ENCODE data around the gene CORIN. TPM values are rescaled to one million over a fixed set of nuclear protein-coding genes. Genes with fewer than 3 reads are reported as not detected.

CORIN gene
- polyA plus RNA-seq, 12 donors: 1.7 to 5.7 (median 2.4) TPM; not detected in 2

GRCh38 chr4:47642985-47643760 is 194.7 kb downstream of the CORIN start:
- no peak for DNase-seq

DNA sequence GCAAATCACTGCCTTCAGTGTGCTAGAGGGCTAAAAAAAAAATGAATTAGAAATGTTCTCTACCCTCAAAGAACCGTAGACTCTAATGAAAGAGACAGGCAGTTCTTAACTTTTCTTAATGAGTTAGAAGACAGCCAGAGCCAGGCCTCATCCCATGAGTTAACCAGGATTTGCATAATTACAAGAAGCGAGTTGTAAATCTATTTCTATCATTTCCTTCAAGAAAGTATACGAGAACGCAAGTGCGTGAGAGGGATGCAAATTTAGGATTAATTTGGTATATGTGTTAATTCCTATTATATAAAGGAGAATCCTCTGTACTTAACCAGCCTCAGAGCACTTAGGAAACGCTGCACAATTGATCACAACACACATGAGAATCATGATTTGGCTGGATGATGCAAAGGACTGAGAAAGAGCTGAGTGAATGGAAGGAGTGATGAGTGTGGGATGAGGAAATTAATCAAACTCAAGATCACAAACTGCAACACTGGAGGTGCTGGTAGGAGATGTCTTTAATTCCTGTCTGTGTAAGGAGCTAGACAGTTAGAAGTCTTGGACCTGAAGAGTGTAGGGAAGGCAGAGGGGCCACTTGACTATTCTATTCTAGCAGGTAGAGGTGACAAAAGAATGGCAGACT is 195.6 kb downstream of the CORIN start:
- no peak for DNase-seq

DNA sequence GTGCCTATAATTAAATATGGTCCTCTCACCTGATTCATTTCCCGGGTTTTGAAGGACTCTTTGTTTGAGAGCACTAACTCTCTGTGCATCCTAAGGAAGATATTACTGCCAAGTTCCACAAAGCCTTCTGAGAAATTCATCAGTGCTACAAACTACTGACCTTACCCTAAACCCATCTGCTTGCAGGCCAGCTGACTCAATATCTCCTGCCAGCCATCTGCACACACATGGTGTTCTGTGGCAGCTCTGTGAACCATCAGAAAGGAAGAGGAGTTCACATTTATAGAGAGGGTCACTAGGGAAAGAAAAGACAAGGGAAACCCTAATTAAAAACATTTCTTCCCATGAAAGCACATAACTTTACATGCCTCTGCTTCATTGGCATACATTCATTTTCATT is 196.1 kb downstream of the CORIN start:
- no peak for DNase-seq

- no peak for DNase-seq
Observed at GRCh38 chr4:47640911-47641310, 197.0 kb downstream of the CORIN start.

GRCh38 chr4:47639531-47639930 is 198.3 kb downstream of the CORIN start:
- no peak for DNase-seq

DNA sequence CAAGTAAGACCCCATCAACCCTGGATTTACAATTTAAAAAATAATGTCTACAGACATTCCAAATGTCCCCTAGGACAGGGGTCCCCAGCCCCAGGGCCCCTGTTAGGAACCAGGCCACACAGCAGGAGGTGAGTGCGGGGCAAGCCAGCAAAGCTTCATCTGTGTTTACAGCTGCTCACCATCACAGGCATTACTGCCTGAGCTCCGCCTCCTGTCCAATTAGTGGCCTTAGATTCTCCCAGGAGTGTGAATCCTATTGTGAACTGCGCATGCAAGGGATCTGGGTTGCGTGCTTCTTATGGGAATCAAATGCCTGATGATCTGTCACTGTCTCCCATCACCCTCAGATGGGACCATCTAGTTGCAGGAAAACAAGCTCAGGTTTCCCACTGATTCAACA is 206.7 kb downstream of the CORIN start:
- DNase-seq: no peak

DNA sequence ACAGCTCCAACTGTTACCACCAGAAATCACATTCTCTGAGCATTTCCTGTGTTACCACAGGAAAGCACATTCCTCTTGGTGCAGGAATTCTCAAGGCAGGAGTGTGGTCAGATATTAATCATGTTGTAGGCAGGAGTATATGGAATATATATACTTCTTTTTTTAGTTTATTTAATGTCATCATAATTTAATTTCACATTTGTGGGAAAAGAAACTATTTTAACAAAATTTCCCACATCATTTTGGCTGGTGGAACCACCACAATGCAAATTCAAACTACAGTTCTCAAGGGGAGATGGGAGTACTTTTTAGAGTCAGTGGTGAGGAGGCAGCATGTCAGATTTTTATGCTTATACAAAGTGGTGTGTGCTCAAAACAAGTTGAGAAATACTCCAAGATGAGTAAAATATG is 213.8 kb downstream of the CORIN start:
- DNase-seq: no peak

GRCh38 chr4:47621181-47621580 is 216.7 kb downstream of the CORIN start:
- DNase-seq: no peak

DNA sequence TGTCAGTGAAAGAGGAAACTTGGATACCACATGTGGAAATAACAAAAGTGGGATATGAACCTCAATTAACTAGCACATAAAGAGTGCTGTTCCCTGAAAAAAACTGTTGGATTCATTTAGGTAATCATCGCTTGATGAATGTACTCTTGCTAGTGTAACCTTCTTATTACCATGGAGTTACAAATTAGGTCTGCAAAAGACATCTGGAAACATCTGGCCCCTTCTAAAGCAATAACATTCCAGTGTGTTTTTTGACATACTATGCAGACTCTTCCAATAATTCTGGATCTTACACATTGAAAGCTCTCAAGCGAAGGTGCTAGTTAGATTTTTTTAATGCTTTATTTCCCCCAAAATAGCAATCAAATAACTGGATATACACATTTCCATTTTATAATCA is 218.2 kb downstream of the CORIN start:
- DNase-seq: no peak

DNA sequence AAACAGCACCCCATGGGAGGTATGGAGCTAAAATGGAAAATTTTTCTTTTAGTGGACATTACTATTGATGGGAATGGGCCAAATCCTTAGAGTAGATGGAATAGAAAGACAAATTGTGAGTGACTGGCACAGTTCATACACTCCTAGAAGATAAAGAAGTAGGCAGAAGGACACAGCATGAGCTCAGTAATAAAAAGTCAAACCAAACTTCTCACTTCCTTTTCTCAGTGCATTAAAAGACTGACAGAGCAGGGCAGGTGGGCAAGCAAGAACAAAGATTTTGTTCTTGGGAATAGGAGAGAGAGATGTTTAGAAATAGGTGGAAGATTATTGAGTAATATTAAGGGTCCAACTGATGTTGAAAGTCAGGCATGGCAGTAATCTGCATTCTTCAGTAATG is 220.3 kb downstream of the CORIN start:
- no peak for DNase-seq

GRCh38 chr4:47615385-47615784 is 222.5 kb downstream of the CORIN start:
- no peak for DNase-seq

DNA sequence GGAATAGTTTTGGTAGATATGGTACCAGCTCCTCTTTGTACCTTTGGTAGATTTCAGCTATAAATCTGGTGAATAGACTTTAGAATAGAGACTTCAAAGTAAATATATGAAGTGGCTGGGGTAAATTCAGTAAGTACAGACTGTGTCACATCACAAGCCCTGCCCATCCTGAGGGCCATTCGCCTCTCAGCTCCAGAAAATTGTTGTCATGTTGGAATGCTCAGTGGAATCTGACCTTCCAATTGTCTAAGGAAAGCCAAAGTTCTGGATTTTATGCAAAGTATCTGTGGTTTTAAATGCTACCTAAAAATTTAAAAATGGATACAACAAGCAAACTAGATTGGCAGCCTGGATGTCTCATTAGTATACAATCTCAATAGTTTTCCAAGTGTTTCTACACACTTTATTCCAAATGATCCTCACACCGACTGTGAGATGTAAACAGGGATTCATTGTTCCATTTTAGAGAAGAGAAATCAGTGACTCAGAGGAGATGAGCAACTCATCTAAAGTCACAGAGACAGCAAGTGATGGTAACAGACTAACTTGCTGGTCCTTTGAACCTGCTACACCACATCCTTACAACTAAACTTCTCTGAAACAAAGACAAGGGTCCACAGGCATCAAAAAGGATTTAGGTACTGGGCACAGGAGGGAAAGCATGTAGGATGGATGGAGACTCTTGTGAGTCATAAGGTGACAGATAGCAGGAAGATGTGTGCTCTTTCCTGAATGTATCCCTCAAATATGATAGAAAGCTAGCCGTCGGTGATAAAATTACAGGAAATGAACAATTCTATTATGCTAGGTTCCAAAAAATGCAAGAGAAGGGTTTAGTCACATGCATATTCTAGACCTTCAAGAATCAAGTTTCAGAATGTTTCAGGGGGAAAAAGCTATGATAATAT is 225.5 kb downstream of the CORIN start:
- no peak for DNase-seq

- no peak for DNase-seq
Observed at GRCh38 chr4:47606482-47606881, 231.4 kb downstream of the CORIN start.

- DNase-seq: no peak
Observed at GRCh38 chr4:47598896-47599295, 239.0 kb downstream of the CORIN start.

- DNase-seq: no peak
Observed at GRCh38 chr4:47598320-47598719, 239.5 kb downstream of the CORIN start.

GRCh38 chr4:47597696-47598095 is 240.2 kb downstream of the CORIN start:
- no peak for DNase-seq

DNA sequence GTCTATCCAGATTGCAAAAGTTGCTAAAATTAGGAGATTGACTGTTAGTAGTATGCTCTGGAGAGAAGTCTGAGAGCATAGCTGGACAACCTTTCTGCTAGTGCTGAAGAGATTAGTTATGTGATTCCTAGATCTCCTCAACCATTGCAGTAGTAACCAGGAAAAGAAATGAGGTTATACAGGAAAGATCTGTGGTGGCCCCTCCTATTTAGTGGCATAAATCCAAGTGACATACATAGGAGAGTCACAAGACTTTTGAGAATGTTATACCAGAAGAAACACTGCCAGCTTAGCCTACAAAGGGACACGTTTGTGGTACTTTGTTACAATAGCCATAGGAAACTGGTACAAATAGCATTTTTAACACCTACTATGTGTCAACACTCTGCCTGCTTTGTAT is 247.5 kb downstream of the CORIN start:
- no peak for DNase-seq

GRCh38 chr4:47579235-47579634 is 258.6 kb downstream of the CORIN start:
- DNase-seq: no peak

GRCh38 chr4:47577779-47578553 is 259.9 kb downstream of the CORIN start:
- DNase-seq: no peak

DNA sequence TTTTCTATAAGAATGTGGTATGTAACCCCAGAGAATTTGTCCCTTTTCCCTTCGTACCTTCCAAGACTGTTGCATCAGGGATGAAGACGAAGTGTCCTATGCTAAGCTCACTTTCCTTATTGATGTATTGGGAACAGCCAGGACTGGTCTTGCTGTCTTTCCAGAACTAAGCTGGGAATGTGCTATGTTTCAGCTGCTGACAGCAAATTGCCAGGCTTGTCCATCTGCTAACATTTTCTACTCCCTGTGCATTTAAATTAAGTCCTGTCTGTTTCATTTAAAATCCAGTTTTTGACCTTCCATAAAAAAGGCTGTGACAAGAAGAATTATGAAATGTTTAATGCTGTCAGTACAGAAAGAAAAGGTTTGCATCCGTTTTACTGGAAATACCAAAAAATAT is 264.9 kb downstream of the CORIN start:
- DNase-seq: no peak

GRCh38 chr4:47570816-47571215 is 267.1 kb downstream of the CORIN start:
- no peak for DNase-seq

GRCh38 chr4:47567511-47567910 is 270.4 kb downstream of the CORIN start:
- no peak for DNase-seq
